Transverse colon (tissue), 4 donors: ENCODE data around the gene LGI2. TPM values are rescaled to one million over a fixed set of nuclear protein-coding genes. Genes with fewer than 3 reads are reported as not detected.

Source experiments
- DNase-seq: peaks from one replicate; pipeline ENCODE4 v3.0.0-alpha.2; 2019
- H3K27ac ChIP-seq, 4 donors: fragments of 200-600 bp; sonication (generic); 2 replicates each; pipeline ENCODE4 v1.5.1; 2016 to 2018; ENCODE audit warnings: inconsistent platforms in 4 of 4
- H3K27me3 ChIP-seq: fragments of 200-600 bp; sonication (generic); 2 replicates; pipeline ENCODE4 v1.5.1; 2017; ENCODE audit warnings: inconsistent platforms
- H3K36me3 ChIP-seq, 4 donors: fragments of 200-600 bp; sonication (generic); 2 replicates each; pipeline ENCODE4 v1.5.1; 2017 to 2019; ENCODE audit warnings: inconsistent platforms in 4 of 4
- H3K4me1 ChIP-seq, 4 donors: fragments of 200-600 bp; sonication (generic); 2 replicates each; pipeline ENCODE4 v1.5.1; 2017 to 2020; ENCODE audit warnings: inconsistent platforms in 4 of 4
- H3K4me3 ChIP-seq, 4 donors: fragments of 200-600 bp; sonication (generic); 1 replicate in 1 of 4; 2 replicates in 3 of 4; pipeline versions ENCODE4 v1.5.1 to v1.6.1; 2017 to 2019; ENCODE audit warnings: inconsistent platforms in 4 of 4
- H3K9me3 ChIP-seq, 2 donors: fragments of 200-600 bp; sonication (generic); 2 replicates each; pipeline ENCODE4 v1.5.1; 2017 to 2019; ENCODE audit warnings: inconsistent platforms in 2 of 2
- CTCF ChIP-seq, 5 experiments: fragments of 200-600 bp in 3 of 5; fragments of 450-650 bp in 2 of 5; sonication (generic) in 3 of 5; IDR thresholded peaks; 1 replicate in 2 of 5; 2 replicates in 3 of 5; pipeline ENCODE4 v1.5.1; 2016 to 2017; ENCODE audit warnings: antibody characterized with exemption in 5 of 5, inconsistent platforms in 3 of 5, mild to moderate bottlenecking in 2 of 5, moderate library complexity in 1 of 5
- EP300 ChIP-seq: sonication (generic); formaldehyde crosslinking; IDR thresholded peaks from one replicate; pipeline ENCODE4 v1.6.1; 2017; ENCODE audit warnings: antibody characterized with exemption, low read depth
- POLR2A ChIP-seq: fragments of 450-650 bp; IDR thresholded peaks from one replicate; pipeline ENCODE4 v1.6.1; 2016; ENCODE audit warnings: antibody characterized with exemption, mild to moderate bottlenecking, moderate library complexity
- POLR2AphosphoS5 ChIP-seq, 3 donors: sonication (generic); formaldehyde crosslinking; IDR thresholded peaks; one replicate each; pipeline ENCODE4 v1.6.1; 2016; ENCODE audit warnings: antibody characterized with exemption in 3 of 3
- WGBS, 2 donors: methylation state at CpG; one replicate each; pipeline ENCODE4 v1.1.5; 2018; ENCODE audit warnings: low coverage in 1 of 2; 5-methylcytosine and 5-hydroxymethylcytosine counted together
- in situ Hi-C, 4 donors: fragments of 200-750 bp; cut with MboI; loops; one replicate each; pipeline versions ENCODE4 v1.15.0 to v1.15.1; 2017; ENCODE audit warnings: low sequenced_read_pairs in 3 of 4, low pct_ligation_motif_present in 1 of 4, low pct_unique_long_range_greater_than_20kb in 1 of 4
- intact Hi-C: fragments of 100-400 bp; cut with DNase I; formaldehyde crosslinking; loops from one replicate; pipeline ENCODE4 v1.15.1; 2023; ENCODE audit warnings: low total_unique reads
- total RNA-seq, 4 donors: library from RNA; depleted of rRNA; stranded (reverse); fragments of >200 nt; gene quantifications; one replicate each; pipeline ENCODE4 v1.1.0, GENCODE V29; 2016

Gene LGI2
- total RNA-seq, 4 donors from 2014 or later, result 0.32 to 0.75 (median 0.41) TPM; not detected in 1

GRCh38 chr4:25013756-25014661 is 16.7 kb downstream of the LGI2 start:
- no peaks in the 10 kb centered on the region for H3K9me3 ChIP-seq
- no peak overlapping the region for H3K4me3 ChIP-seq
- peaks cover 0 to 14% (median 2%) of the 10 kb centered on the region in 4 donors for H3K4me1 ChIP-seq
- intact Hi-C loops (no loop called here), in situ Hi-C loops (no loop called here)
- DNase-seq, result no peak
- peak overlapping the region; percentile 27 to 58 (median 45) for H3K27ac ChIP-seq
- H3K27me3 ChIP-seq, result no peaks in the 10 kb centered on the region
- WGBS, 2 donors, result 65 to 69% methylated on average over 8 to 9 of the region's 9 CpGs
- H3K36me3 ChIP-seq, result no peaks in the 10 kb centered on the region
- no peak for TF ChIP-seq EP300
- no peak for TF ChIP-seq POLR2AphosphoS5 (IDR thresholded peaks at IDR 0.05)
- no peak for TF ChIP-seq CTCF (IDR thresholded peaks at IDR 0.05)
- TF ChIP-seq POLR2A, result no peak

GRCh38 chr4:25012655-25013054 is 18.1 kb downstream of the LGI2 start:
- TF ChIP-seq CTCF (IDR thresholded peaks at IDR 0.05) (no peak), POLR2A (no peak), POLR2AphosphoS5 (IDR thresholded peaks at IDR 0.05) (no peak), EP300 (no peak)
- in situ Hi-C loops (no loop called here), intact Hi-C loops (no loop called here)
- peak overlapping the region in 2 of 4 donors; percentile 42 to 58 for H3K27ac ChIP-seq
- H3K9me3 ChIP-seq, result no peaks in the 10 kb centered on the region
- no peak for DNase-seq
- no peaks in the 10 kb centered on the region for H3K27me3 ChIP-seq
- 67 to 89% methylated on average over 5 to 8 of the region's 8 CpGs for WGBS, 2 donors
- H3K4me3 ChIP-seq, result no peak overlapping the region
- peaks cover 0 to 14% (median 2%) of the 10 kb centered on the region in 4 donors for H3K4me1 ChIP-seq
- H3K36me3 ChIP-seq, result no peaks in the 10 kb centered on the region

- intact Hi-C loops (no loop called here), in situ Hi-C loops (no loop called here)
- Histone ChIP-seq H3K27ac (no peak overlapping the region), H3K27me3 (no peaks in the 10 kb centered on the region), H3K4me1 (peaks cover 0 to 14% (median 2%) of the 10 kb centered on the region in 4 donors), H3K36me3 (no peaks in the 10 kb centered on the region), H3K9me3 (no peaks in the 10 kb centered on the region), H3K4me3 (no peak overlapping the region)
- 60 to 76% methylated on average over 6 to 14 of the region's 14 CpGs for WGBS, 2 donors
- TF ChIP-seq EP300 (no peak), POLR2A (no peak), CTCF (IDR thresholded peaks at IDR 0.05) (no peak), POLR2AphosphoS5 (IDR thresholded peaks at IDR 0.05) (no peak)
- no peak for DNase-seq
Observed at GRCh38 chr4:25011135-25011866, 19.4 kb downstream of the LGI2 start.

GRCh38 chr4:25007598-25007997 is 23.1 kb downstream of the LGI2 start:
- no peaks in the 10 kb centered on the region for H3K4me1 ChIP-seq
- no peaks in the 10 kb centered on the region for H3K9me3 ChIP-seq
- no peak for DNase-seq
- TF ChIP-seq POLR2AphosphoS5 (IDR thresholded peaks at IDR 0.05) (no peak), POLR2A (no peak), EP300 (no peak), CTCF (IDR thresholded peaks at IDR 0.05) (no peak)
- no peak overlapping the region for H3K4me3 ChIP-seq
- in situ Hi-C loops (no loop called here), intact Hi-C loops (no loop called here)
- 70% methylated on average over 2 of the region's 2 CpGs; no CpG with 5 or more reads in 1 of the 2 donors for WGBS, 2 donors
- H3K27me3 ChIP-seq, result no peaks in the 10 kb centered on the region
- no peak overlapping the region for H3K27ac ChIP-seq
- H3K36me3 ChIP-seq, result no peaks in the 10 kb centered on the region
